ENCODE measurements around the gene MSX1. TPM values are rescaled to one million over a fixed set of nuclear protein-coding genes. Genes with fewer than 3 reads are reported as not detected.

The MSX1 gene
- total and polyA plus RNA-seq, 2 experiments from 2014 or later: 0.61 TPM; not detected in 1

- TF ChIP-seq ZNF462 (CRISPR knock-in tag; IDR thresholded peaks at IDR 0.05) (no peak), CREB1 (CRISPR knock-in tag; IDR thresholded peaks at IDR 0.05; ENCODE audit: low read depth) (no peak), JUNB (IDR thresholded peaks at IDR 0.05; ENCODE audit: unreplicated experiment) (no peak), ETS1 (IDR thresholded peaks at IDR 0.05) (no peak), EZH2phosphoT487 (IDR thresholded peaks at IDR 0.05; ENCODE audit: unreplicated experiment) (no peak), ZNF114 (CRISPR knock-in tag; IDR thresholded peaks at IDR 0.05) (no peak)
Measured at GRCh38 chr4:4913147-4913561, 53.7 kb downstream of the MSX1 start (continued).

Other genes starting within 250 kb of the MSX1 start
- 8.3 and 12.6 TPM in 2 replicates for gene CYTL1, start 159.8 kb downstream of the MSX1 start, total RNA-seq (2014; rRNA removed; shearing (Covaris generic))
- gene CYTL1, start 159.8 kb downstream of the MSX1 start, polyA plus RNA-seq (2016; fragmentation: Nextera tagmentation; extraction: Ambion mirVana): 17.6 TPM in 2 replicates
- 1.5 and 2.3 TPM in 2 replicates for gene STK32B, start 191.8 kb downstream of the MSX1 start, total RNA-seq (2014; rRNA removed; shearing (Covaris generic))
- 0.42 and 0.71 TPM in 2 replicates for gene STK32B, start 191.8 kb downstream of the MSX1 start, polyA plus RNA-seq (2016; fragmentation: Nextera tagmentation; extraction: Ambion mirVana)

Data from GM23338 (cell line).